DMS114 treated with DMSO at 0.1 percent for 48 hours (cell line): Measurements from ENCODE around the gene CREB3L2.
"Not testable (repeated sequence)": the region's sequence is repeated elsewhere in the genome, so short reads cannot be mapped to it uniquely, and the experiment has no call there.

ENCODE experiments used
- DNase-seq: peaks from one replicate; lab custom pipeline; 2025; ENCODE audit not compliant: unreplicated experiment; lab: John Stamatoyannopoulos, UW

CREB3L2 gene

GRCh38 chr7:137908106-137908505 is 93.8 kb downstream of the CREB3L2 start:
- DNase-seq, result no peak

GRCh38 chr7:137906636-137907035 is 95.2 kb downstream of the CREB3L2 start:
- DNase-seq, result not testable (repeated sequence)

DNA sequence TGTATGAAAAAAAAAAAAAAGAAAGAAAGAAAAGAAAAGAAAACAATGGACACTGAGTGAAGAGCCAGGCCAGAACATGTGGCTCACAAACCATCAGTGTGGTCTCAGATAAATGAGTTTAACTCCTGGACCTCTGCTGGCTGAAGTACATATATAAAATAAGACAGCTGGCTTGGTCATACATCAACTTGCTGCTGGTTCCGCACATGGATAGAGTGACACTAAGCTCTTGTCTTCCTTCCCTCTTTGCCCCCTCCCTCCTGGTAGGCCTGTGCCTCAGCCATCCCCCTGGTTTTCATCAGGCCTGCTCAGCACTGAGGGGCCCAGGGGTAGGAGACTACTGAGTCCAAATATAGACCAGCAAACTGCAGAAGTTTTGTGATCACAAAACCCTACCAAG is 97.1 kb downstream of the CREB3L2 start:
- DNase-seq, result no peak

DNA sequence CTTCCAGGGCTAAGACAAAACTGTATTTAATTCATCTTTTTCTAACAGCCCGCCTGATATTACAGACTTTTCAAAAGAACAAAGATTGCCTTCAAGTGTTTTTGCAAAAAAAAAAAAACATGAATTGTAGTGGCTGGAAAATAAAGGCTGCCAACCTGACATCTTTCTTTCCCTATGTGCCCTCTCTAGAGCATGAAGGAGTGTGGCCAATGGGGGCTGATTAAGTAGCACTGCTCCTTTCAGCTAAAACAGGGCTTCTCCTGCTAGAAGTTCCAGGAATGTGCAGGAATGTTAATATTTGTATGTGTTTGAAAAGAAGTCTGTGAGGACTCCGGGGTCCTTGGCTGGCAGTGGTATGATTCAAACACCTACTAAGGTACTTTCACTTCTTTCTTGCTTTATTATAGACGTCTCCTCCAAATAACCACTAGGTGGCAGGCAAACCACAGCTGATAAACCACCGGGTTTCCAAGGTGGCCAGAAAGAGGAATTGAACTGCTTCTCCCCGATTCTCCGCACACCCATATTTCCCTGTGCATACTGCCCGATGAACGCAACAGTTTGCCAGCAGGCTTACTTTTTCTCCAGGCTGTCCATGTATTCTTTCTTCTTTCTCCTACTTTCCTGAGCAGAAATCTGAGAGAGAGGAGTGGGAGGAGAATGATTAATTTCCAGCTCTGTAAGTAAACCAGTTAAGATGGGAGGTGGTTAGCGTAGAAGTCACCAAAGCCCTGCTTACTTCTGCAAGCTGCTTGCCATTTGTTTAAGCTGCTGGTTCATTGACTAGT is 98.3 kb downstream of the CREB3L2 start:
- peak; percentile 67 for DNase-seq

GRCh38 chr7:137900137-137900536 is 101.7 kb downstream of the CREB3L2 start:
- no peak for DNase-seq

DNA sequence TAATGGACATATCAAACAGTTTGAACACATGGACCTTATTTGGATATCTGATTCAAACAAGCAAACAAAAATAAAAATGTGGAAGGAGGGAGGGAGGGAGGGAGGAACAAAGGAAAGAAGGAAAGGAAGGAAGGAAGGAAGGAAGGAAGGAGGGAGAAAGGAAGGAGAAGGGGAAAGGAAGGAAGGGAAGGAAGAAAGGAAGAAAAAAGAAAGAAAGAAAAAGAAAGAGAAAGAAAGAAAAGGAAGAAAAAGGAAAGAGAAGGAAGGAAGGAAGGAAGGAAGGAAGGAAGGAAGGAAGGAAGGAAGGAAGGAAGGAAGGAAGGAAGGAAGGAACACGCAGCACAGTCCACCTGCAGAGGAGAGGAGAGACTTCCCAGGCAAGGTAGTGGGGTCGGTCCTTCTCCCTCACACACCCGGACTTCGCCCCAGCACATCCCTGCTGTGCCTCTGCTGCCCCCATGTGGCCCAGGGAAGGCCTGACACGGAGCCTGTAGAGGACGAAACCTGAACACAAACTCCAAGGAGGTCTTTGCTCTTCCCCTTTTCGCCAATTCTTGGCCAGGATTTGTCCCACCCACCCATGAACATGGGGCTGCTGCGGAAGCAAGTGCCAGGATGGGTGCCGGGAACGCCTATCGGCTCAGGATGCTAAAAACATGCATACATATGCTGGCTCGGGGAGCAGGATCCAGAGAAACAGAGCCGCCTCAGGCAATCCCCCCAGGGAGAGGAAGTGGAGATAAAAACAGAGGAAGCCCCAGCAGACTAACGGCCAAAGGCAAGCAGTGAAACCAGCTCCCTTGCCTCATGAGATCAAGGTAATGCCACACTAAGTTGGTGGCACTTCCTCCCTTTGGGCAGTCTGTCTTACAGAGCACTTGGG is 102.8 kb downstream of the CREB3L2 start:
- peak; percentile 17 for DNase-seq

GRCh38 chr7:137895301-137896221 is 106.3 kb downstream of the CREB3L2 start:
- DNase-seq, result no peak

DNA sequence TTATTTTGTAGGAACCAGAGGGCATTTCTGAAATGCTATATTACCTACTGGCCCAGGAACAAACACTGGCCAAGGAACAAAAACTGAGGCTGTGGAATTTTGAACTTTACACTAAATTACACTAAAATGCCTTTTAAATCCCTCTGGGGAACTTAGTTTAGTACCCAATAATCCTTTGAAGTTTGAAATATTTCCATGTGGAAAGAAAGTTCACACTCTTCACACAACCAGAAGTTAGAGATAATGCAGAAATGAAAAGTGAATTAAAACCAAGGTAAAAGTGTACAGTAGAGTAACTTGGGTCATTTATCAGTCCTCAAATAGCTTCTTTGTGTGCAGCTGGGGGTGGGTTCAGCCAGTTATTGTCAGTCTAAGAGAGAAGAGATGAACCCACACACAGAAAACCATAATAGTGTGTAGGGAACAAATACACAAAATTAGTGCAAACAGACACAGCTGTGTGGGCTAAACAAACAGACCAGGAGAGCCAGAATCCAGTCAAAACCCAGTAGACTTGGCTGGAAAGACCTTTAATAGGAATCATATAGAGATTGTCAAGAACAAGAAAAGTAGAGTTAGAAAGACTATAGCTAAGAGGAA is 108.6 kb downstream of the CREB3L2 start:
- no peak for DNase-seq

DNA sequence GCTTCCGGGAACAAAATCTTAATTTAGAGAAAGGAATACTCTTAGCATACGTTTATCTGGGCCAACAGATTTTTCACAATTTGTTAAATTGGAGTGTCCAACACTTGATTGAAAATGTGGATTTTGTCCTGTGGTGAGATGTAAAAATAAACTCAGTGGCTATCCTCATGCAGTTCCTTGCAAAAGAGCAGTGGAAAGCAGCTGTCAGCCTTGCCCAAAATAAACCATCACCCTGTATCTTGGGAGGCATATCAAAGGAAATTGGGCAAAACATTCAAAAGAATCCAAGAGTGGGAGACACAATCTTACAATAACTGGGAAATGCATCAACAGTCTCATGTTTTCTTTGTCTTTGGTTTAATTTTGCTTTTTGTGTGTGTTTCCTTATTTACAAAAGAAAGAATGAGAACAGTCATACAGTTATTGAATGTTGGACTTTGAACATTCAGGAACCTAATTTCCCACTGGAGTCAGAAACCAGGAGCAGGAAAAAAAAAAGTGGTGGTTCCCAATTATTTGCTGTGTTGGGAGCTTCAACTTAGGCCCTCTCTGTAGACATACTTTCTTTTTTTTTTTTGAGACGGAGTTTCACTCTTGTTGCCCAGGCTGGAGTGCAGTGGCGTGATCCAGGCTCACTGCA is 110.8 kb downstream of the CREB3L2 start:
- no peak for DNase-seq

GRCh38 chr7:137890449-137890921 is 111.4 kb downstream of the CREB3L2 start:
- DNase-seq, result no peak

DNA sequence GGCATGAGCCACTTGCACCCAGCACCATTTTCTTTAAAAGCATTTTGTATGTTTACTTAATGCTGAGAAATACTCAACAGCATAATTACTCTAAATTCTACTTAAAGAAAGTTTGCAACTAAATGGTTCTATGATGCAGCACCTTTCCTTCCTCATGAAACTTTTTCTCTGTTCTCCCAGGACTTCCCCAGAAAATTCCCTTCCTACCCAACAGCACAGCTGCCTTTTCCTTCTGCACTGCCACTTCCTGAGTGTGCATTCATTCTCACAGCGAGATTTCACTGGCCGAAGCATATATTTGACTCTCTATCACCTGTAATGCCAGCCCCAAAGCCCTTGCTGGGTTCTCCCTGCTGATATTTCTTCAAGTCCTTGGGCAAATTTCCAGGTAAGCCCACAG is 113.6 kb downstream of the CREB3L2 start:
- DNase-seq, result no peak

DNA sequence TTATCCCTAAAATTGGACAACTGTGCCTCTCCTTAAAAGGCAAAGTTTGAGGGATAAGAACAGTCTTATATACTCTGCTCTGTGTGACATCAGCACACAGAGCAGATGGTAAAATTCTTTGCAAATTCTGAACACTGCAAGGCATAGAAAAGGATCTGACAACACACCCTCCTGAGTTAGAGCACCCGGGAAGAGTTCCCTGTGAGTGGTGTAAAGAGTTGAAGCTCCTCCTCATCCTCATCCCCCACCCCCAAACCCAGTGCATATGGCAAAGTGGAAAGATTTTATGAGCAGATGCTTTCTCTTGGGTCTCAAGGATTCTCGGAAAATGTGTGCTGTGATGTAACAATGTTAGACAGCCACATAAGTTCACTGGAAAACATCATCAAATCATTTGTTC is 115.1 kb downstream of the CREB3L2 start:
- DNase-seq, result no peak

GRCh38 chr7:137886281-137886680 is 115.6 kb downstream of the CREB3L2 start:
- no peak for DNase-seq

- no peak for DNase-seq
Observed at GRCh38 chr7:137885678-137886077, 116.2 kb downstream of the CREB3L2 start.

DNA sequence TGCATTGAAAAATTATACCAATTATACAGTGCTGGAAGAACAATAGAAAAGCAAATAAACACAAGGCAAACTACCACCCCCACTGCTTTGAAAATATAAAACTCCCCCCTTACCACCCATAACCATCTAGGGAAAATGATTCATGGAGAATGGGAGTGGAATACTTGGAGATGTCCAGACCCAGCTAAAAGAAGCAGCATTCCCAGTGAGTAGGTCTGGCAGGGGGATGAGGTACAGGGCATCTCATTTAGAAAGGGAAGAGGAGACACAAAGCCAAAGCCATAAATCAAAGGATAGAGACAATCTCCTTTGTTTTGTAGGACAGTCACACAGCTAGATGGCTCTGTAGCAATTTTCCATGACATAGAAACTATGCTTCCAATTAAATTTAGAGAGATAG is 119.1 kb downstream of the CREB3L2 start:
- no peak for DNase-seq

DNA sequence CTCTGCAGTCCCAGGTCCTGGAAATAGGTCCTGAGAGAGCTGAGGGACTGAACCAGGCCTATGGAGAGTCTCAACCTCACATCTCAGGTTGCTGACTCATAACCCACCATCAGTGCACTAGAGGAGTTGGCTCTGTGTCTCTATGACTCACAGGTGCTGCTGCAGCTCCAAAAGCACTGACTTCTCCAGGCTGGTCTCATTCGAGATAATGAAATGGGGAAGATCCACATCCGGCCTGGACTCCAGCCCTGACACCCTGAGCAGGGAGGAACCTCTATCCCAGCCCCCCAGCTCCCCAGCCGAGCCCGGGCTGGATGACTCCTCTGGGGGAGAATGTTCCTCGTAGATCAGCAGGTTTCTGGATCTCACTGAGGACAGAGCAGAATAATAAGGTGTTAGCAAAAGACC is 119.6 kb downstream of the CREB3L2 start:
- no peak for DNase-seq

DNA sequence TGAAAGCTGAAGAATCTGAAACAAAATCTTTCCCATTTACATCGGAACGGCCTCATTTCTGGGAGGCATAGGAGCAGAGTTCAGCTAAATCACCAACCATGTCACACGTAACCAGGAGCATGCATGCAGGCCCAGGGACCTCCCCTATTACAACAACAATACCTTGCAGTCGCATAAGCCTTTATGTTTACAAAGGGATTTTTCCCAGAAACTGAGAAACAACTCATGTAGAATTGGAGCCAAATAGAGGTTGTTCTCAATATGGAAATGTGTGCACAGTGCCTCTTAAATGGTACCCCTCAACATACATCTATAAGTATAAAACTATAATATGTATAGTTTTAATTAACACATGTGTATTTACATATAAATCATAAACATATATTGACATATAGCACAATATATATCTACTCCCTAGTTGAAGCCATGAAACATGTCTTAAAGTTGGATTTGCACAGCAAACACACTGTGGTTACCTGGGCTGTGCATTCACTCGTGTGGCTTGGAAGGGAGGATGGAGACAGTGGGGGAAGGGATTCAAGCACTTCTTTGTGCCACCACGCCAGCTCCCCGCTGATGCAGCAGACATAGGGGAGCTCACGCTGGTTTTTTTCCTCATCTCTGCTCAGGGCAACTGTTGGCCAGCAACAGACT is 120.2 kb downstream of the CREB3L2 start:
- no peak for DNase-seq

DNA sequence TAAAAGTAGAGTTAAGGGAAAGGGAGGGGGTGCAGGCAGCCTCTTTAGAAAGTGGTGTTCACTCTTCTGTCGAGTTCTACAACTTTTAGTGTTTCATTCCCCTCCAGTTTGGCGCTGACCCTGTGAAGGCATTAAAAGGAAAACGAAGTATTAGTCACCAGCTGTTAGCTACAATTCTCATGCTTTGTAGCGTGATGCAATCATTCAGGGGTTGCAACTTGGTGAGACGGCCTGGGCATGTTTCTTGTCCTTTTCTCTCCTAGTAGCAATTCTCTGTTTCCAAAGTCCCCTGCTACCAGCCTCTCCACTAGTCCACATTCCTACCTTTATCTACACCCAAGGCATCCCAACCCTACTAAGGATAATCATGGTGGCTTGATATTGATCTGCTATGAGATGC is 121.5 kb downstream of the CREB3L2 start:
- no peak for DNase-seq

- DNase-seq, result no peak
Observed at GRCh38 chr7:137879357-137880158, 122.3 kb downstream of the CREB3L2 start.
